GM19372 (cell line): Measurements from ENCODE around the gene GLB1L2.

Experiments used
- ATAC-seq: cut with Tn5 transposase; IDR thresholded peaks from one replicate; pipeline ENCODE4 v1.9.1; 2021; ENCODE audit warnings: mild to moderate bottlenecking, low read depth, moderate library complexity; ENCODE audit not compliant: unreplicated experiment

GLB1L2 gene

GRCh38 chr11:134364261-134364660 is 32.5 kb downstream of the GLB1L2 start:
- no peak for ATAC-seq

DNA sequence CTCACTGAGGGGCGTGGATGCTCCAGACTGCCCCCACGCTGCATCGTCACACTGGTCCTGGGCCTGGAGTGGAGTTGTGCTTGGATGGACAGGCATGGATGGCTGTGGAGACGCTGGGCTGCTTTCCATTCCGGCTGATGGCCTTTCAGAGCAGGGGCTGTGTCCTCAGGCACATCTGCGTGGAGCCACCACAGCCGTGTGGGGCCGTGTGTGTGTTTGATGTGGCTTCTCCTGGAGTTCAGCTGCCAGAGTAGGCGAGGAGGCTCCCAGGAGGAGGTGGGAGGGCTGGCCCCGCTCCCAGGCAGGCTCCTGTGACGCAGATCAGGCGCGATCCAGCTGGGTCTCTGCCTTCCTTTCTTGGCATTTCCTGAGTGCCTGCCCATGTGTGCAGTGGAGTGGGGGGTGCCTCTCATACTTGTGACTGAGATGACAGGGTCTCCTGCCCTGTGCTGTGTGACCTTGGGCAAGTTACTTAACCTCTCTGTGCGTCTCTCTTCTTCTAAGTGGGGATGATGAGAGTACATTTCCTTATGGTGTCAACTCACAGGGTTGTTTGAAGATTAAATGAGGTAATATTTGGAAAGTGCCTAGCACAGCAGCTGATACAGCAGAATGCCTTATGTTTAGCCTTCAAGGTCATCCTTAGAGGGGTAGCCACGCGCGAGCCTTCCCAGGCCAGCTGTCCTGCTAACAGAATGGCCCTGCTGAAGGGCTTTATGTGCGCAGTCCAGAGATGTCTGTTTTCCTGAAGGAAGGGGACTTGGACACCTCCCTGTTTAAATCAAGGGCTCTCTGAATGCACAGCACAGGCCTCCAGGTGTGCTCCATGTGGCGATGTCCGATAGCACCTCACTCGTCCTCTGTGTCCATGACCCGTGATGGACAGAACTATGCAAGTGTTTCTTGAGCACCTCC is 33.5 kb downstream of the GLB1L2 start:
- ATAC-seq: no peak

- ATAC-seq: no peak
Measured at GRCh38 chr11:134366254-134366653, 34.5 kb downstream of the GLB1L2 start.

- ATAC-seq: no peak
Measured at GRCh38 chr11:134367781-134368180, 36.0 kb downstream of the GLB1L2 start.

- ATAC-seq: no peak
Measured at GRCh38 chr11:134369656-134370525, 38.1 kb downstream of the GLB1L2 start.

- ATAC-seq: no peak
Measured at GRCh38 chr11:134370526-134371435, 39.0 kb downstream of the GLB1L2 start.

GRCh38 chr11:134371436-134372185 is 39.8 kb downstream of the GLB1L2 start:
- ATAC-seq: no peak

- no peak for ATAC-seq
Measured at GRCh38 chr11:134372536-134372935, 40.7 kb downstream of the GLB1L2 start.

DNA sequence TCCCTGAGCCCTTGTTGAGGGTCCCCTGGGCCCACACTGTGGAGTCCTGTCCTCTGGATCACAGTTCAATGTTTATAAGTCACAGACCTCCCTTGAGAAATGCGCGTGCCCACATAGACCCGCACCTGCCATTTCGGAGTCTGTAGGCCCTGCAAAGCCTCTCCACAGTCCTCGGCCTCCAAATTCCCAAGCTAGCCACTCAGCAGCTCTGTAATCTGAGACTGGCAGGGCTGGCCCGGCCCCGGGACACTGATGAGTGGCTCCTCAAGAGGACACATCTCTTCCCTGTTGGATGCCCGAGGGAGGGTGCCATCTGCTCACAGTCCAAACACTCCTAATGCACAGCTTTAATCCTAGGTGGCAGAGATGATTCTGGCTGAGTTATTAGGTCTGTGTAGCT is 41.2 kb downstream of the GLB1L2 start:
- no peak for ATAC-seq

DNA sequence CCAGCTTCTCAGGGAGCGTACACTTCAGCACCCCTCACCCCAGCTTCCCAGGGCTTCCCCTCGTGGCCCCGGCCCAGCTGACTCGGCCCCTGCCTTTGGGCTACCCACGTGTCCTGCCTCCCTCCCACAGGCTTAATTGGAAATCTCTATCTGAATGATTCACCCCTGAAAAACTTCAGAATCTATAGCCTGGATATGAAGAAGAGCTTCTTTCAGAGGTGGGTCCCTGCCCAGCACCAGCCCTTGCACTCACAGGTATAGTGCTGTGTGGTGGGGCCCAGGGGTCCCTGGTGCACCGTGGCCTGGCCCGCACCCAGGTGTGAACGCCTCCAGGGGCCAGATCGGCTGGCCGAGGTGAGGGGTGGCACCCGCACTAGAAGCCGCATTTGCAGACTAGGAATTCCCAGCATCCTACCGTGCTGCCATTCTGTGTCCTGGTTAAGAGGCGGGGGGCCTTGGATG is 41.8 kb downstream of the GLB1L2 start:
- ATAC-seq: no peak

DNA sequence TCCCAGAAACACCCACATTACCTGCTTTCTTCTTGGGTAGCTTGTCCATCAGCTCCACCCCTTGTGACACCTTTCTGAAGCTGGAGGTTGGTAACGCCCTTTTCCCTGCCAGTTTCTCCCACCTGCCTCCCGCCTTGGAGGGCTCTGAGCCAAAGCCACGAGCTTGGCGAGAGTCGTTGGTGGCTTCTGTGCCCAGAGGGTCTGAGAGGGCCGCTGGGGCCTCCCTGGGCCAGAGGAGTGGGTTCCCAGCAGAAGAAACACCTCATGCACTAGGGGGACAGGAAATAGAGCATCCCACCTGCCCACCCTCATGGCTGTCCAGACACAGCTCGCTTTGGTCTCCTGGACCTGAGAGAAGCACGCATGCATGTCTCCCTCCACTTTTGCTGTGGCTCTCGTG is 42.4 kb downstream of the GLB1L2 start:
- no peak for ATAC-seq

DNA sequence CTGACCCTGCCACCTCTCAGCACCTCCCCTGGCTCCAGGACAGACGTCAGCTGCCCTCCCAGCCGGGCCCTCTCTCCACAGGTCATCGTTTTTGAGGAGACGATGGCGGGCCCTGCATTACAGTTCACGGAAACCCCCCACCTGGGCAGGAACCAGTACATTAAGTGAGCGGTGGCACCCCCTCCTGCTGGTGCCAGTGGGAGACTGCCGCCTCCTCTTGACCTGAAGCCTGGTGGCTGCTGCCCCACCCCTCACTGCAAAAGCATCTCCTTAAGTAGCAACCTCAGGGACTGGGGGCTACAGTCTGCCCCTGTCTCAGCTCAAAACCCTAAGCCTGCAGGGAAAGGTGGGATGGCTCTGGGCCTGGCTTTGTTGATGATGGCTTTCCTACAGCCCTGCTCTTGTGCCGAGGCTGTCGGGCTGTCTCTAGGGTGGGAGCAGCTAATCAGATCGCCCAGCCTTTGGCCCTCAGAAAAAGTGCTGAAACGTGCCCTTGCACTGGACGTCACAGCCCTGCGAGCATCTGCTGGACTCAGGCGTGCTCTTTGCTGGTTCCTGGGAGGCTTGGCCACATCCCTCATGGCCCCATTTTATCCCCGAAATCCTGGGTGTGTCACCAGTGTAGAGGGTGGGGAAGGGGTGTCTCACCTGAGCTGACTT is 43.2 kb downstream of the GLB1L2 start:
- ATAC-seq: no peak

DNA sequence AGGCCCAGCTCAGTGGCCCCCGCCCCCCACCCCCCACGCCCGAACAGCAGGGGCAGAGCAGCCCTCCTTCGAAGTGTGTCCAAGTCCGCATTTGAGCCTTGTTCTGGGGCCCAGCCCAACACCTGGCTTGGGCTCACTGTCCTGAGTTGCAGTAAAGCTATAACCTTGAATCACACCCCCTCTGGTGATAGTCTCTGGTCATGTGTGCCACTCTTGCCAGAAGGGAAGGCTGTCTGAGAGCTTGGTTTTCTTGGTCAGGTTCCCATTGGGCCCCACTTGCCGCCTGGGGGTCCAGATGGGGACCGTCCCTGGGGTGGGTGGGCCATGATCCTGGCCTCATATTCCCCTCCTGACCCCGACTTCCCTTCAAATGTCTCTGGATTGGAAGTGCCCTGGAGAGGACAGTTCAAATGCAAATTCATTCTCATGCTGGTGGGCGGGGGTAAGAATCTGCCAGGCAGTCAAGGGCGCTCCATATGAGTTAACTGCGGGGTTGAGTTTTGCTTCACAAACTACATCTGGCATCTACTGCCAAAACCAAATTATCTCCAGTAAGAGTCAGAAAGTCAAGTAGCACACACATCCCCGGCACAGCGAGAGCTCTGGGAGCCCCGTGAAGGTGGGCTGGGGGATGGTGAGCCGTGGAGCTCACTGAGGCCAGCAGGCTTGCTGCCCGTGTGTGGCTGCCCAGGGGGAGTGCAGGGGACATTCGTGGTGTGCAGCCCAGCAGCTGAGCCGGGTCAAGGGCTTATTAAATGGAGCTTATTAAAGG is 44.5 kb downstream of the GLB1L2 start:
- ATAC-seq: no peak

- no peak for ATAC-seq
Measured at GRCh38 chr11:134377876-134378275, 46.1 kb downstream of the GLB1L2 start.

- ATAC-seq: no peak
Measured at GRCh38 chr11:134379241-134379640, 47.5 kb downstream of the GLB1L2 start.

GRCh38 chr11:134380229-134380628 is 48.4 kb downstream of the GLB1L2 start:
- ATAC-seq: no peak

DNA sequence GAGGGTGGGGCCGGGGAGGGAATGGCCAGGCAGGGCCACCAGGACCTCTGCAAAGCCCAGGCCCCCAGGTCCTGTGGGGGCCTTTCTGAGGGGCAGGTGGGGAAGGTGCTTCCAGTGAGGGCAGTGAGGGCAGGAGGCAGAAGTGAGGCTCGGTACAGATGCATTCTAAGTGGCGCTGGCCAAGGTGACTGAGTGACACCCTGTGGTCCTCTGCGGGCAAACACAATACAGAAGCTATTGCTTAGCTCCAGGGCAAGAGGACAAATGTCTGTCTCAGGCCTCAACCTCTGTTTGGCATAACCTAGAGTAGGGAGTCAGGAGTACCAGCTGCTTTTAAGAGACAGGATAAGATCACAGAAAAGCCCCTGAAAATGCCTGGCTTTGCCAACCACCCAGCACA is 49.0 kb downstream of the GLB1L2 start:
- no peak for ATAC-seq

GRCh38 chr11:134382257-134382656 is 50.5 kb downstream of the GLB1L2 start:
- no peak for ATAC-seq
